GM21528 (cell line): Measurements from ENCODE around the gene CPA3.

ENCODE experiments used
- ATAC-seq: cut with Tn5 transposase; IDR thresholded peaks from one replicate; pipeline ENCODE4 v1.9.1; 2021; ENCODE audit warnings: mild to moderate bottlenecking, moderate library complexity; ENCODE audit not compliant: unreplicated experiment, low FRiP score

The CPA3 gene

DNA sequence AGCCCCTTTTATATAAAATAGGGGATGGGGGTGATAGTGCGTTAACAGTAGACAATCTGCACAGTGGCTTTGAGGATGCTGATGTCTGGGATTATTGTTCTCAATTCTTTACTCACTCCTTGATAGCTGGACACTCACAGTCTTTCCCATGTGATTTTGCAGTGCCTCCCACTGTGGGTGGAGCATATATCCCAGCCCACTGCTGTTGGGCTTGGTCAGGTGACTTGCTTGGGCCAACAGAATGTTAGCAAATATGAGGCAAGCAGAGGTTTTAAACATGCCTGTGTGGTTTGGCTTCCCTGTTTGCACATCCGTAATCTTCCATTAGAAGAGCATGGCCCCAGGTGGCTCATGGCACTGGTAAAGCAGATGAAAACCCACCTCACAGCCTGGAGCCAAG is 46.5 kb downstream of the CPA3 start:
- ATAC-seq = no peak

DNA sequence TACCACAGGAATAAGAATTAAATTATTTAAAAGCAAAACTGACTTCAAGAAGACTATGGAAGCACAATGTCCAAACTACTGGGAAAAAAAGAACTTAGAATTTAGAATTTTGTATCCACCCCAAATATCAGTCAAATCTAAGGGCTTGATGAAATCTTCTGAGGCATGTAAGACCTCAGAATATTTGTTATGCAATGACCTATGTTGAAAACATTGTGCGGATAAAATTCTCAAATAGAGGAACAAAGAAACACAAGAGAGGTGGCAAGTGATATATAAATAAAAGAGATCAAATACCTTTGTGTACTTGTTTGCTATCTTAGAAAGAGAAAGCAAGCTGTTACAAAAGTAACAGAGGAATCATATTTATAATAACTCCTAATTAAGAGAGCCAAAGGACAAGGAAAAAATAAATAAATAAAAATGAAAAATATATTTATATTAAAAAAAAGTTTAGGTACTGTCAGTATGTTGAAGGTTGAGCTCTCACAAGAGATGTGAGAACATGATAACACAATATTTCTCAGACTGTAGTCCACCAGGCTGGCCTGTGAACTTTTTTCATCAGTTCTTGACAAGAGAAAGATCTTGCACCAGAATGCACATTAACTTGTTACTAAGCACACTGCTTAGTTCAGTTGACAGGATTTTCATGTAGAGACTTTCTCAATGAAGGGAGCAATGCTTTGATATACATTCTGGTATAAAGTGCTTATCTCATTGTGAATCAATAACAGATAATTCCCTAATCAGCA is 50.0 kb downstream of the CPA3 start:
- ATAC-seq = no peak

DNA sequence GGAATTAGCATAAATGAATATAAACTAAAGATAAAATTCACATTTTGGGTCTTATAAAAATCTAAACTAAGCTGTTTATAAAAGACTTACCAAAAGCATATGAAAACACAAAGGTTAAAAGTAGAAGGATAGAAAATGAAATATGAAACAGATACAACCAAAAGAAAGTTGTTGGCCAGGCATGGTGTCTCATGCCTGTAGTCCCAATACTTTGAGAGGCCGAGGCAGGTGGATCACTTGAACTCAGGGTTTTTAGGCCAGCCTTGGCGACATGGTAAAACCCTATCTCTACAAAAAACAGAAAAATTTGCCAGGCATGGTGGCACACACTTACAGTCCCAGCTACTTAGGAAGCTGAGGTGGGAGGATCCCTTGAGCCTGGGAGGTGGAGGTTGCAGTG is 51.0 kb downstream of the CPA3 start:
- ATAC-seq = no peak

DNA sequence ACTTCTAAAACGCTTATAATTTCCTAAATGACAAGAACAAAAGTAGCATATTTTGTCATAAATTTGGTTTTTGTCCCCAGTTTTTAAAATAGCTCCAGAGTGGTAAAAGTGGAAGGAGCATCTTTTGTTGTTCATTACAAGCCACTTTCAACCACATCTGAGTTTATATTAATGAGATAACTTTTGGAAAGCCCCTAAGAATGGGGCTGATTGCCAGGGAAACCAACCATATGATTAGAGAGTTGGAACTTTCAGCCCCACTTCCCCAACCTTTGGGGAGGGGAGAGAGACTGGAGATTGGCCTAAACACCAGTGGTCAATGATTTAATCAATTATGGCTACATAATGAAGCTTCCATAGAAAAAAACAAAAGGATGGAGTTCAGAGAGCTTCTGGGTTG is 57.4 kb downstream of the CPA3 start:
- no peak for ATAC-seq

DNA sequence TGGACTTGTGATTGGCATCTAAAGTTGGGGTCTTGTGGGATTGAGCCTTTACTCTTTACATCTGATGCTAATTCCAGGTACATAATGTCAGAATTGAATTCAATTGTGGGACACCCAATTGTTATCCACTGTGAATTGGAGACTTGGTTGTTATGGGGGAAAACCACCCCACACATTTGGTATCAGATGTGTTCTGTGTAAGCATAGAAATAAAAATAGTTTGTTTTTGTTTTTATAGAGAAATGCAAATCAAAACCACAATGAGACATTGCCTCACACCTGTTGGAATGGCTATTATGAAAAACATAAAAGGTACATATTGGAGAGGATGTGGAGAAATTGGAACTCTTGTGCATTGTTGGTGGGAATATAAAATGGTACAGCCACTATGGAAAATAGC is 58.5 kb downstream of the CPA3 start:
- no peak for ATAC-seq

DNA sequence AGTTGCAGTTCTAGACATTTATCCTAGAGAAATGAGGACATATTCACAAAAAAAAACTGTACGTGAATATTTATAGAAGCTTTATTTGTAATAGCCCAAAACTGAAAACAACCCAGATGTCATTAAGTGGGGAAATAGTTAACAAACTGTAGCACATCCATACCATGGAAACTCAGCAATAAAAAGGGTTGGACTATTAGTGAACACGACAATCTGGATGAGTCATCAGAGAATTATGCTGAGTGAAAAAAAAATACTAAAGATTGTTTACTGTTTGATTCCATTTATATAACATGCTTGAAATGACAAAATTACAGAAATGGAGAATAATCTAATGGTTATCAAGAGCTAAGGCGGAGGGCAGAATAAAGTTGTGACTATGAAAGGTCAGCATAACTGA is 59.5 kb downstream of the CPA3 start:
- no peak for ATAC-seq

DNA sequence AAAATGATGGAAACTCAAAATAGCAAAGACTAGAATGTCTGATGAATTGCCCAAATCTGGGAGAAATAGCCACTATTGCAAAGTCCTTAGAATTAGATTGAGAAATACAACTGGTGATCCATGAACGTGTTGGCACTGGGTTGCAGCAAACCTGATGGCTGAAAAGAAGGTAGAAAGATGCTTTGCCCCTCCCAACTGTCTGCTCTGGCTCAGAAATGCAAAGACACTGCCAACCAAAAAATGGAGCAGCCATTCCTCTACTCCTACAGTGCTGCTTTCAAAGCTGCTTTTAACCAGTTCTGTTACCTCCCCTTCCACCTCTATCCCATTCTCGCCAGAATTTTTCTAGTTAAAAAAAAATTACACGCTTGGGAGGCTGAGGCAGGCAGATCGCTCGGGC is 60.7 kb downstream of the CPA3 start:
- ATAC-seq = no peak

DNA sequence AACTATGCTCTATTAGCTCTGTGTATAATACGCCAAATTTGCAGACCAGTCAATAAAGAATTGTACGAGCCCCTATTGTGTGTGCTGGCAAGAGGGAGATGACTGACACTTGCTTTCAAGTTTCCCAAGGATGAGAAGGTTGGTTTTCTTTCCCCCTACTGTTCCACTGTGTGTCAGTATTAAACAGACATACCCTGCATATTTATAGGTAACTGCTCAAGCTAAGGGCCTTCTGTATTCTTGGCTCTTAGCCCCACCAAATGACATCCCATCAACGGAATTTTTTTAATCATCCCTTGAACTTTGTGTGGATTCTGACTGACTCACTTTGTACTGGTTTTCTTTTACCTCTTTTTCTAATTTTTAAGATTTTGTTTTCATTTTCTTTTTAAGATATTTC is 65.7 kb downstream of the CPA3 start:
- no peak for ATAC-seq

DNA sequence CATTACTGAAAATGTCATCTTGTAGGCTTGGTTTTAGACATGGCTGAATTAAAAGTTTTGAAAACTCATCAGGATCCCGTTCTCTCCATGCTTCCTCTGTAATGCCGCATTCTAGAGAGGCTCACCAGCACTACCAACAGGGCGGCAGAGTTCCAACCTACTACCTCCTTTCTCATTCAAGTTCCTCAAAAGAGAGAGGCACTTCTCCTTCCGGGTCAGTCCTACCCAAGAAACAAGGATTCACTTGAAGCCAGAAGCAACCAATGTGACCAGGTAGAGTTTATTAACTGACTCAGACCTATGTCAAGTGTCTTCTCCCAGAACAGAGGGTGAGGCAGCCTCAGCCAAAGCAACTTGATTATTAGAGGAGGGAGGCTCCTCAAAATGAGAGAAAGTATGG is 66.5 kb downstream of the CPA3 start:
- no peak for ATAC-seq

DNA sequence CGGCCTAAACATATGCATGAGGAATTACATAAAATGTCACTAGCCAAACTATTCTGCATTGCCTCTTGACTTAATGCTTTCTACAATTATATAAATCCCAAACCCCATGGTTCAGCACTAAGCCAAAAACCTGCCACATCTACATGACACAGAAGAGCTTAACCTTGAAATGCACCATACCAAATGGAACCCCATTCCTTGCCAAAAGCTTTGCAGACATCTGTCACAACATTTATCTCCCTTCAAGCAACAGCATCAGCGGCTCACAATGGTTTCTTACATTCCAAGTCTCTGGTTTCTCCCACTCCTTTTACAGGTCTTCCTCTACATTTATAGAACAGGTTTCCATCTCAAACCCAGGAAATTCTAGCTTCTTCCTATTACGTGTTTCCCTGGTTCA is 67.9 kb downstream of the CPA3 start:
- ATAC-seq = no peak

DNA sequence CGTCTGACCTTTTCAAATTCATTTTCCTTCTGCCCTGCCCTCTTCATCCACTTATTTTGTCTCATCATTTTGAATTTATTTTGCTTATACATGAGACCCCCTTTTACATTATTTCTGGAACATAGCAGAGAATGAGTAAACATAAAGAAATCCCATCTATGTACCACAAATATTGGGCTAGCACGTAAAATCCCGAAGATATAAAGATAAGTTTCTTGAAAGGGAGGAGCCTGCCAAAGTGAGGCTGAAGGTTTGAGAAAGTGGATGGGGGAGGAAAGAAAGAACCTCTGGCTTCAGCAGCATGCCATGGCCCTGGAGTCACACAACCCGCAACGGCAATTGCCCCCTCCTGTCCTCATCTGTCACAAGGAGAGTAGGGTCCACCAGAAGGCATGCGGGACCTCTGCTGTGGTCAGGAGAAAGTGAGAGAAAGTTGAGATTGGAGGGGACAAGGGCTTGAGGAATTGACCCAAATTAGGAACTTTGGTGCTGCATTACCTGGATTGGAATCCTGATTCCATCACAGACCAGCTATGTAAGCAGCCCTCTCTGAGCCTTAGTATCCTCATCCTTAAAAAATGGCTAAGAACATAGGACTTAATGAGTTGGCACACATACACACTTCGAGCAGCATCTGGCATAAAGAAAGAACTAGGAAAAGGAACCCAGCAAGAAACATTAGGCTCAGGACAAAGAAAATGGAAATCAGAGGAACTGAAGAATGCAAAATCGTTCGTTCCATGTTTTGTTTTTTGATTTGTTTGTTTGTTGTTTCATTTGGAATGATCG is 72.6 kb downstream of the CPA3 start:
- no peak for ATAC-seq

DNA sequence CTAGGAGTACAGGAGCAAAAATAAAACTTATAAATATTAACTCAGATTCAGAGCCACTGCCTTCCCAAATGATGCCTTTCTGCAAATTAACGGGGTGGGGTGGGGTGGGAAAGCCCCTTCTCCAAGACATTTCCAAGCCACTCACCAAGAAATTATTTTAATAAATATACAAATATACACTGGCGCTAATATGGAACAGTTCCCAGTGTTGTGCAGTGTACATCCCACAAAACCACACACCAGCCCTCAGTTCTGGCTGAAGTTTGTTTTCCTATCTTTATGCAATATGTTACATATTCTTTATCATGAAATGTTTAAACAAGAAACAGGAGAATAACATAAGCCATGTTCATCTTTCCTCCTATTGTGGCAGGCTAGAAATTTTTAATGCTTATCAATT is 73.2 kb downstream of the CPA3 start:
- no peak for ATAC-seq

DNA sequence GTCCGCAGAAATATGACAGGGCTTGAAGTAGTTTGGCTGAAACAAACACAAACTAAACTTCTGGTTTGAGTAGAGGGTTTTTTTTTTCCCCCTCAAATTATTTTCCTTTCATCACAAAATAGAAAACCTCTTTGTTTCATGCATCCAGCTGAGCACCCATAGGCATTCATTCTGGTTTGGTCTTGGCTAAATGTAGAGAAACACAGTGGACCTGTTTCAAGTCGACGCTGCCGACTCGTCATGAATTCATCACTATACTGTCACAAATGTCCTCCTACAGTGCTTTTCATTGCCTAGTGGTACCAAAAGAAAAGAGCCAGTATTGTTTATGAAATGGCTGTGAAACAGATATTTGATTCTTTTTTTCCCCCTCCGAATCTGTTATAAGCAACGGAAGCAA is 73.8 kb downstream of the CPA3 start:
- ATAC-seq = no peak

DNA sequence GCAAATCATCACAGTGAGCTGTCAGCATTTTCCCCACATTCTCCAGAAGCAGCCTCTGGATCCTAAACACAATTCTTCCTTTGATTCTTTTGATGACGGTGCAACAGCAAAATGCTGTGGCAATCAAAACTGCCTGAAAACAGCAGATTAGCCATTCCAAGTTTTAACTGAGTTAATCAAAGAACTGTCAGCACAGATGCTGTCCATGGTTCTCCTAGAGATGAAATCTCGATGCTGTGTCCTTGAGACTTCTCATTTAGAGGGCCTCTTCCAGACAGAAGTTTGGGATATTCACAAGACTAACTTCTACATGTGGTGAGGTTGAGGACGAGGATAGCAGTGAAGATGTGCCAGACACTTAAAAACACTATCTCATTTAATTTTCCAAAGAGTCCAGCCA is 75.9 kb downstream of the CPA3 start:
- no peak for ATAC-seq

DNA sequence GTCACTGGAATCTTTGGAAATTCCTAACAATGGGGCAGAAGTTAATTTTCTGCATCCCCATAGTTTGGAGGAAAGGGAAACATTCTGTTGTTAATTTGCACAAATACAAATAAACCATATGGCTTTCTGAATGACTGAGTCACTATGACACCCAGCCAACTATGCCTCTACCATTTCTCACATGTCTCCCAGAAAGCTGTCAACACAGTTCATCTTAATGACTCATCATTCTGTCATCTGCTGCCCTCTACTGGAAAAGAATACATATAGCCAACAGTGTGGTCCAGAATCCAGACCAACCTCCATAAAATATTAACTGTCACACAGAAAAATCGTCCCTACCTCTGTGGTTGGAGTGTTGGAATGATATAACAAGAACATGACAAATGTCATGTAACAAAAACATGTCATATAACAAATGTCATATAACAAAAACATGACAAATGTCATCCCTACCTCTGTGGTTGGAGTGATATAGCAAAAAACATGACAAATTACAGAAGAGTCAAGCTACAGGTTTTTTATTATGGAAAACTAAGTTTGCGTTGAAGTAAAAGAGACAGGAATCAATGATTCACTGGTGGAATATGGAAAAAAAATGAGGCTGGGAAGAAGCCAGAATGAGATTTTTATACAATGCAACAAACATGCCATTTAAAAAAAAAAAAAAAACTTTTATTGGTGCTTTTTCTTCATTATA is 78.6 kb downstream of the CPA3 start:
- peak; percentile 98 for ATAC-seq

DNA sequence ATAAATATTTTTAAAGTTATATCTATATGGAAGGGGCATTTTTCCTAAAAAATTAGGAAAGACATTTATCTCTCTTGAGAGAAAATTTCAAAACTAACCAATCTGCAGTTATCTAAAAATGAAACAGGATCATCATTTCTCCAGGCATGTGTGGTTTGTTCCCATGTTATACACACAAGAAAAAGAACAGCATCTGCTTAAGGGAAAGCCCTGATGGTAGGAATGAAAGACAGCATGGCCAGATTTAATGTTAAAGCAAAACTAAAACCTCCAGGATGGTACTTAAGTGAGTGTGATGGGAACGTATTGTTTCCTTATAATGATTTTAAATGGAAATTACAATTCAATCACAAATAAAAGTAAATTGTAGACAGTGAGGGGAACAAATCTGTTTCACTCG is 80.0 kb downstream of the CPA3 start:
- no peak for ATAC-seq
